Stomach smooth muscle (tissue), 2 donors: ENCODE measurements around the gene TRAPPC2.

Experiments used
- H3K27ac ChIP-seq: one replicate; pipeline ENCODE4 v1.7.0; 2013; ENCODE audit warnings: mild to moderate bottlenecking, low read length, inconsistent platforms
- H3K27me3 ChIP-seq, 2 donors: one replicate each; pipeline ENCODE4 v1.7.0; 2013; ENCODE audit warnings: low read length in 2 of 2; ENCODE audit not compliant: insufficient read depth in 2 of 2, control insufficient read depth in 1 of 2
- H3K36me3 ChIP-seq, 2 donors: one replicate each; pipeline ENCODE4 v1.7.0; 2013; ENCODE audit warnings: low read length in 2 of 2; ENCODE audit not compliant: control insufficient read depth in 2 of 2, insufficient read depth in 2 of 2
- H3K4me1 ChIP-seq: one replicate; pipeline ENCODE4 v1.7.0; 2013; ENCODE audit warnings: low read length; ENCODE audit not compliant: control insufficient read depth, insufficient read depth
- H3K4me3 ChIP-seq, 2 donors: one replicate each; pipeline ENCODE4 v1.7.0; 2013; ENCODE audit warnings: low read length in 2 of 2
- H3K9ac ChIP-seq, 2 donors: one replicate each; pipeline ENCODE4 v1.7.0; 2013; ENCODE audit warnings: low read length in 2 of 2, mild to moderate bottlenecking in 1 of 2
- H3K9me3 ChIP-seq, 2 donors: one replicate each; pipeline ENCODE4 v1.7.0; 2013; ENCODE audit warnings: low read length in 2 of 2; ENCODE audit not compliant: control insufficient read depth in 2 of 2
- donor health status: healthy.
- donor health status: Pancreatic carcinoma.

TRAPPC2 gene

GRCh38 chrX:13699183-13699826, 35.1 kb downstream of the TRAPPC2 start:
- peaks cover 0 to 3% of the 10 kb centered on the region in 2 donors for H3K36me3 ChIP-seq
- H3K27ac ChIP-seq: no peak overlapping the region
- no peaks in the 10 kb centered on the region for H3K9me3 ChIP-seq
- H3K4me1 ChIP-seq: peaks cover 9% of the 10 kb centered on the region
- H3K27me3 ChIP-seq: peaks cover 0 to 4% of the 10 kb centered on the region in 2 donors
- no peak overlapping the region for H3K9ac ChIP-seq
- H3K4me3 ChIP-seq: no peak overlapping the region

GRCh38 chrX:13698432-13698831, 36.0 kb downstream of the TRAPPC2 start:
- H3K36me3 ChIP-seq: no peaks in the 10 kb centered on the region
- no peaks in the 10 kb centered on the region for H3K9me3 ChIP-seq
- H3K4me3 ChIP-seq: no peak overlapping the region
- H3K4me1 ChIP-seq: peaks cover 6% of the 10 kb centered on the region
- no peak overlapping the region for H3K9ac ChIP-seq
- H3K27ac ChIP-seq: no peak overlapping the region
- peaks cover 0 to under 1% of the 10 kb centered on the region in 2 donors for H3K27me3 ChIP-seq

GRCh38 chrX:13697976-13698375, 36.4 kb downstream of the TRAPPC2 start:
- no peak overlapping the region for H3K9ac ChIP-seq
- H3K4me3 ChIP-seq: no peak overlapping the region
- peaks cover 6% of the 10 kb centered on the region for H3K4me1 ChIP-seq
- H3K27ac ChIP-seq: no peak overlapping the region
- H3K9me3 ChIP-seq: no peaks in the 10 kb centered on the region
- H3K36me3 ChIP-seq: no peaks in the 10 kb centered on the region
- H3K27me3 ChIP-seq: peaks cover 0 to 1% of the 10 kb centered on the region in 2 donors

GRCh38 chrX:13697455-13697854, 37.0 kb downstream of the TRAPPC2 start:
- no peaks in the 10 kb centered on the region for H3K36me3 ChIP-seq
- H3K9me3 ChIP-seq: no peaks in the 10 kb centered on the region
- H3K4me1 ChIP-seq: peaks cover 8% of the 10 kb centered on the region
- H3K9ac ChIP-seq: no peak overlapping the region
- no peak overlapping the region for H3K4me3 ChIP-seq
- peaks cover 0 to 6% of the 10 kb centered on the region in 2 donors for H3K27me3 ChIP-seq
- no peak overlapping the region for H3K27ac ChIP-seq

- Histone ChIP-seq H3K4me3 (no peak overlapping the region), H3K4me1 (peaks cover 5% of the 10 kb centered on the region), H3K27me3 (peaks cover 0 to 10% of the 10 kb centered on the region in 2 donors), H3K27ac (no peak overlapping the region), H3K9me3 (no peaks in the 10 kb centered on the region), H3K36me3 (no peaks in the 10 kb centered on the region), H3K9ac (no peak overlapping the region)
These were observed 38.8 kb downstream of the TRAPPC2 start for GRCh38 chrX:13695601-13696115.

- Histone ChIP-seq H3K27me3 (peaks cover 0 to 10% of the 10 kb centered on the region in 2 donors), H3K4me1 (peaks cover 5% of the 10 kb centered on the region), H3K27ac (no peak overlapping the region), H3K4me3 (no peak overlapping the region), H3K36me3 (no peaks in the 10 kb centered on the region), H3K9ac (no peak overlapping the region), H3K9me3 (no peaks in the 10 kb centered on the region)
These were observed 39.4 kb downstream of the TRAPPC2 start for GRCh38 chrX:13694983-13695382.

- no peak overlapping the region for H3K4me3 ChIP-seq
- no peaks in the 10 kb centered on the region for H3K9me3 ChIP-seq
- no peak overlapping the region for H3K9ac ChIP-seq
- peaks cover 5% of the 10 kb centered on the region for H3K4me1 ChIP-seq
- H3K36me3 ChIP-seq: no peaks in the 10 kb centered on the region
- H3K27ac ChIP-seq: no peak overlapping the region
- peaks cover 0 to 12% of the 10 kb centered on the region in 2 donors for H3K27me3 ChIP-seq
These were observed 40.1 kb downstream of the TRAPPC2 start for GRCh38 chrX:13694359-13694758.

GRCh38 chrX:13693341-13693961, 41.0 kb downstream of the TRAPPC2 start:
- H3K4me1 ChIP-seq: peaks cover 5% of the 10 kb centered on the region
- peak overlapping the region in 1 of 2 donors; percentile 23 for H3K4me3 ChIP-seq
- H3K27ac ChIP-seq: no peak overlapping the region
- H3K36me3 ChIP-seq: no peaks in the 10 kb centered on the region
- no peak overlapping the region for H3K9ac ChIP-seq
- no peaks in the 10 kb centered on the region for H3K9me3 ChIP-seq
- peaks cover 0 to 14% of the 10 kb centered on the region in 2 donors for H3K27me3 ChIP-seq

GRCh38 chrX:13692771-13693231, 41.6 kb downstream of the TRAPPC2 start:
- H3K36me3 ChIP-seq: no peaks in the 10 kb centered on the region
- H3K9me3 ChIP-seq: no peaks in the 10 kb centered on the region
- H3K27me3 ChIP-seq: peaks cover 0 to 14% of the 10 kb centered on the region in 2 donors
- H3K4me3 ChIP-seq: no peak overlapping the region
- peaks cover 5% of the 10 kb centered on the region for H3K4me1 ChIP-seq
- H3K9ac ChIP-seq: no peak overlapping the region
- no peak overlapping the region for H3K27ac ChIP-seq

- Histone ChIP-seq H3K27ac (no peak overlapping the region), H3K9me3 (no peaks in the 10 kb centered on the region), H3K4me3 (no peak overlapping the region), H3K27me3 (peaks cover 0 to 14% of the 10 kb centered on the region in 2 donors), H3K4me1 (peaks cover 5% of the 10 kb centered on the region), H3K36me3 (no peaks in the 10 kb centered on the region), H3K9ac (no peak overlapping the region)
These were observed 42.5 kb downstream of the TRAPPC2 start for GRCh38 chrX:13691841-13692371.
